ENCODE measurements around the gene TMEM221.

The TMEM221 gene

GRCh38 chr19:17441241-17442021 lies 7.0 kb downstream of the TMEM221 start:
- no peak for FAIRE-seq

GRCh38 chr19:17436874-17437267 lies 11.6 kb downstream of the TMEM221 start:
- no peak for FAIRE-seq

DNA sequence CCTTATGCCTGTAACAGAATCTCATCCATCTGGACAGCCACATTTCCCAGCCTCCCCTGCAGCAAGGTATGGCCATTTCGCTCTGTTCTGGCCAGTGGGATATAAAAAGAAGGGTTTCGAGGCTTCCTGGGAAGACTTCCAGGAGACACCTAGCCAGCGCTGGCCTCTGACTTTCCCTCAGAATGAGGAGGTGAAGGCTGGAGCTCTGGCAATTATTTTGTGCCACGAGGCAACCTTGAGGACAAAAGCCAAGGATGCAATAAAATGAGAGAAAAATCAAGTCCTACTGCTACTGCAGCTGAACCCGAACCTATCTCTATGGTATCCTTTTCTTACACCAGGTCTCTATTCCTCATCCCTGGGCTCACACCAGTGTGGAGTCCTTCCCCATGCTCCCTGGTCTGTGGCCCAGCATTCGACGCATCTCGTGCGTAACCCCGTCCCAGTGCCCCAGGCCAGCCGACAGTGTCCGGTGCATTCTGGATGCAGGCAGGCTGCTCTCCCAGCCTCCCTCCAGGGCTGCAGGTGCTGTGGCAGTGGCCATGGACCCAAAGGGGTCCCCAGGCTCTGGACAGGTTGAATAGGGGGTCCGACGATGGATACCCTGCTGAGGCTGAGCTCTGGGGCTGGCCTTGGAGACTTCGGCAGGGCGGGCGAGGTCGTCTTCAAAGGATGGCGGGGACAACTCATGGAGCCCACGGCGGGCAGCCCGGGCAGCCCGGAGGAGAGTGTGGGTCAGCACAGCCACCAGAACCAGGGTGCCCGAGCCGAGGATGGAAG lies 12.2 kb downstream of the TMEM221 start:
- FAIRE-seq = no peak

GRCh38 chr19:17435218-17435617 lies 13.2 kb downstream of the TMEM221 start:
- no peak for FAIRE-seq

DNA sequence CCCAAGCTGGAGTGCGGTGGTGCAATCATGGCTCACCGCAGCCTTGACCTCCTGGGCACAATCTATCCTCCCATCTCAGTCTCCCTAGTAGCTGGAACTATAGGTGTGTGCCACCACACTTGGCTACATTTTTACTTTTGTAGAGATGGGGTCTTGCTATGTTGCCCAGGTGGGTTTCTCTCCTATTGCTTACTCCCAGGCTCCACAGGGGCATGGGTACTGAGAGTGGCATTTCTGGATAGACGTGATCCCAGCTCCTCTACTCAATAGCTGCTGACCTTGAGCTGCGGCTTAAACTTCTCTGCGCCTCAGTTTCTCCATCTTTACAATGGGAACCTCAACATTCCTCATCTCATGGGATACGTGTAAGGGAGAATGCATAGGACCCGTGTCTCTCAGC lies 17.1 kb downstream of the TMEM221 start:
- no peak for FAIRE-seq

DNA sequence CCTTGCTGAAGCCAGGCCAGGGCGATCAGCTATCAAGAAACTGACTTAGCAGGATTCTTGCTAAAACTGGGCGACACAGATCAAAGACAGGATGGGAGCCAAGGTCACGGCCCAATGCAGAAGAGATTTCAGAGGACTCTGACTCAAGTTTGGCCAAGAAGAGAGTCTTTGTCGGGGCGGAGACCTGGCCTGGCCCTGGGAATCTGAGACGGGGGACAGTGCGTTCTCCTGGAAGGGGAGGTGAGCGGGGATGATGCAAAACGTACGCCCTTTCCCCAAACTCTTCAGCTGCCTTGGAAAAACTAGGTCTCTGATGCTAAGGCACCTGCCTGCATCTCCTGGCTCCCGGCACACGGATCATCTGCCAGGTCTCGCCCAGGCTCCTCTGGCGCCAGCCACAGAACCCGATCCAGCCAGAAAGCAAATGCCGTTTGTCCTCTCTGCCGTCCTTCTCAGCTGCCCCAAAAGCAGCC lies 18.8 kb downstream of the TMEM221 start:
- FAIRE-seq = no peak

DNA sequence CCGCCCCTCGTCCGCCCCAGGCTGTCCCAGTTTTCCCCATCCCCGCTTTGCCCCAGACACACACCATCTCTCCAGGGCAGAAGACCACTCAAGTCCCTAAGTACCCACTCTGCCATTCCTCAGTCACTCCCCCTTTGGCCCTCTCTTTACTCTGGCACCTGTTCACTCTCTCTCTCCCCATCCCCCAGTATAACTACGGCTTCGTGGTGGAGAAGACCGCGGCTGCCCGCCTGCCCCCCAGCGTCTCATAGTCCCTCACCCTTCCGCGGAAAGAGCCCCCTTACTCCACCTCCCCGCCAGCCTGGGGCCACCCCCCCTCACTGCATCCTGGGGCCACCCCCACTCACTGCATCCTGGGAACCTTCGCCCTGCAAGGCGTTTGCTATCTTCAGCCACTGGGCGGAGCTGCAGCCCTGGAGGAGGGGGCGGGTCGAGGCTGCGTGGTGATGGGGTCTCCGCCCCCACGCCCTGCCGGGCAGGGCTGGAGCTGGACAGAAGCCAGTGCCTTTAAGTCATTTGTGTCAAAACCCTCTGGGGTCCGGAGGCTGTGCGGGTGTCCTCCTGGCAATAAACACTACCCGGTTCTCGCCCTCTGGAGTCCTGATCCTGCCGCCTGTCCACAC lies 23.6 kb downstream of the TMEM221 start:
- no peak for FAIRE-seq

DNA sequence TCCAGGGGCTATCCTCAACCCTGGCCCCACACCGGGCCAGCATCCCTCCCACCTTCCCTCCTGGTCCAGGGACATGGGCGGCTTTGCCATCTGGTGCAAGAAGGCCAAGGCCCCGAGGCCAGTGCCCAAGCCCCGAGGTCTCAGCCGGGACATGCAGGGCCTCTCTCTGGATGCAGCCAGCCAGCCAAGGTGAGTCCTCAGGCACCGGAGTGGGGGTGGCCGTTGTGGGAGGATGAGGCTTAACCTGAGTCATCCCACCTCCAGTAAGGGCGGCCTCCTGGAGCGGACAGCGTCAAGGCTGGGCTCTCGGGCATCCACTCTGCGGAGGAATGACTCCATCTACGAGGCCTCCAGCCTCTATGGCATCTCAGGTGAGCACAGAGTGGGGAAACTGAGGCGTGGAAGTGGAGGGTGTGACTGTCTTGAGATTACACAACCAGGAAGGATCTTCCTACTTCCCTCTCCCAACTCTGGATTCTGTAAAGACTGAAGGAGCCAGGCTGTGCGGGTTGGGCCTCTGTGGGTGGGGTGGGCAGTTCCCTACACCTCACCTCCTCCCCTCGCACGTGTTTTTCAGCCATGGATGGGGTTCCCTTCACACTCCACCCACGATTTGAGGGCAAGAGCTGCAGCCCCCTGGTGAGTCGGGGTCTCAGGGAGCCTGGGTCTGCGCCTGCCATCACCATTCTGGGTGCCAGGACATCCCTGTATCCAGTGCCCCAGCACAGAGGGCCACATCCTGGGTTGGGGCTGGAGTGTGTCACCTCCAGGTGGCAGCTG lies 24.8 kb downstream of the TMEM221 start:
- no peak for FAIRE-seq

DNA sequence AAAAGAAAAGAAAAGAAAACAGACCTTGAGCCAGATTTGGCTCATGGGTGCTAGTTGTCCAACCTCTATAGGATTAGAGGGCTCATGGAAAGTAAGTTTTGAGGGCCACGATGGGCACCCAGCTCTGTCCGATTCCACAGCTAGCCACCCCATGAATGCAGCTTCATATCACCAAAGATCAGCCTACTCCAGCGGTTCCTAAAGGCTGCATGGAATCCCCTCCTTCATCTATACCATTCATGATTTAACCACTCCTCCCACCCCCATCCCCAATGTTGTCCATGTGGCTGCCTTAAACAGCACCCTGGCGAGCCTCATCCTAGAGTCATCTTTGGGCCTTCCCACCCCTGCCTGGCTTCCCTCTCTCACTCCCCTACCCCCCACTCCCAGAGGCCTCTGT lies 26.5 kb downstream of the TMEM221 start:
- FAIRE-seq = no peak

DNA sequence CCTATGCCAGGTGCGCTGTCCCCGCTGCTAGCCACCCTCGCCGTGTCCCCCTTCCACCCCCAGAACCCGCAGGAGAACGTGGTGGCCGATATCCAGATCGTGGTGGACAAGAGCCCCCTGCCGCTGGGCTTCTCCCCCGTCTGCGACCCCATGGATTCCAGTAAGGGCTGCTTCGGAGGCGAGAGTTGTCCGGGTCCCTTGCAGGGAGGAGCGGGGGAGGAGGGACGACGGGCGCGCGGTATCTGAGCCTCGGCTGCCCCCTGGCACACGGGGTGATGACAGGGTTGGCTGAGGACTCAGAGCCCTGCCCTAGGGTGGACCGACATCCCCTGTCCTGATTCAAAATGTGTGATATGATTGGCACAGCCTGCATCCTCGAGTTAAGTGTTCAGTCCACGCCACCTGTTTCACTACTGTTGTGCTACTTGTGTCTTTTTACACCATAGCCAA lies 28.0 kb downstream of the TMEM221 start:
- no peak for FAIRE-seq

DNA sequence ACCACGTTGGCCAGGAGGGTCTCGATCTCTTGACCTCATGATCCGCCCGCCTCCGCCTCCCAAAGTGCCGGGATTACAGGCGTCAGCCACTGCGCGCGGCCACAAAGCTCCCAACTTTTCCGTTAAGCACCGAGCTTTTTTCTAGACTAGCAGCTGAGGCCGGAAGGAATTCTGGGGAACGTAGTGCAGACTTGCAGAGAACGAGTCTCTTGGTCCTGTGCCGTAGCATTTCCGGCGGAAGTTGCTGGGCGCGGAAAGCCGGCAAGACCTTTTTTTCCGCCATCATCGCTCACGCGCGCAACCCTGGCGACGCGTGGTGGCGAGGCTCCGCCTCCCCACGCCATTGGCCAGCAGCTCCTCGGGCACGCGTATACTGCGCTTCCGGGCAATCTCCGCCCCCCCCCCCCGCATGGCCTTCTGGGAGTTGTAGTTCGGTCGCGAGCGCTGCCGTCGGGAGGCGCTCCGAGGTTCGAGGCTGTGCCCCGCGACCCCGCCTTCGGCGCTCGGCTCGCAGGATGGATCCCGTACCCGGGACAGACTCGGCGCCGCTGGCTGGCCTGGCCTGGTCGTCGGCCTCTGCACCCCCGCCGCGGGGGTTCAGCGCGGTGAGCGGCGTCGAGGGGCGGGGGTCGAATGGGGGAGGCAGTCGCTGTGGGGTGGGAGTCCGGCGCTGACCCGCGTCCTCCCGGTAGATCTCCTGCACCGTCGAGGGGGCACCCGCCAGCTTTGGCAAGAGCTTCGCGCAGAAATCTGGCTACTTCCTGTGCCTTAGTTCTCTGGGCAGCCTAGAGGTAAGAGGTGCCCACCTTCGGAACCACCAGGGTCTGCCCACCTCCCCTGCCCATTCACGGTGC lies 28.6 kb downstream of the TMEM221 start, which contains the start of gene MVB12A:
MVB12A (plus strand) TSS at position 427 of the 854 bp plus-strand sequence; CDS start at position 516, 89 bp downstream.
- FAIRE-seq = peak; percentile 97

DNA sequence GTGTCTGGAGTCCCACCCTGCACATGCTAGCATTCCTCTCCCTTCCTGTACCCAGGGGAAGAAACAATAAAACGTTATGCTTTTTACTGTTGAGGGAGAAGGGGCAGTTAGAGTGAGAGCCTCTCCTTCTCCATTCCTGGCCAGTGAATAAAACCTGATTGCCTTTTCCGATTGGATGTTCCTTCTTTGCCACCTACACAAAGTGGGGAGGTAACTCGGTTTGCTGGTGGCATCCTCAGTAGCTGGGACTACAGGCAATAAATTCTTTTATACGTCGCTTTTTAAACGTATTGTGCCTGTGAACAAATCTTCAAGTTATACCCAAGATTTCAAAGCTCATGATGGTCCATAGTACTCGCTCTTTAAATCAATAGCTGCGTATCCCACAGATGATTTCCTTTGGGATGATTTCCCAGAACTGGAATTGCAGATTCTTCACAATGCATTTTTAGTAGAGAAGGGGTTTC lies 29.3 kb downstream of the TMEM221 start:
- FAIRE-seq = no peak

GRCh38 chr19:17418710-17419109 lies 29.8 kb downstream of the TMEM221 start:
- no peak for FAIRE-seq

DNA sequence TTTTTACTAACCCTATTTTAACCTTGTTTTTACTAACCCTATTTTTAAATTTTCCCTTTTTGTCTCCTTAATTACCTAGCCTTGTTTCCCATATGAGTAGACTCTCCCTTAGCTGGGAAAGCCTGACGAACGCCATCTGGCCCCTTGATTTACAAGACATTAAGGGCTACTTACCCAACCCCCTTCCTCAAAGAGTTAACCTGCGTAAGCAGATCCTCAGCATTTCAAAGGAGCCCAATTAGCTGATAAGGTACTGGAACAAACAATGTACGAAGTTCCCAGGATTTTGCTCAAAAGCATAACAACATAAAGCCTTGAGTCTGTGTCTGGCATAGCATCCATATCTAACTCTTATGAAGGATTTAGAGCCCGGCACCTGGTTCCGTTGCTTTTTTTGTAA lies 33.3 kb downstream of the TMEM221 start:
- no peak for FAIRE-seq

DNA sequence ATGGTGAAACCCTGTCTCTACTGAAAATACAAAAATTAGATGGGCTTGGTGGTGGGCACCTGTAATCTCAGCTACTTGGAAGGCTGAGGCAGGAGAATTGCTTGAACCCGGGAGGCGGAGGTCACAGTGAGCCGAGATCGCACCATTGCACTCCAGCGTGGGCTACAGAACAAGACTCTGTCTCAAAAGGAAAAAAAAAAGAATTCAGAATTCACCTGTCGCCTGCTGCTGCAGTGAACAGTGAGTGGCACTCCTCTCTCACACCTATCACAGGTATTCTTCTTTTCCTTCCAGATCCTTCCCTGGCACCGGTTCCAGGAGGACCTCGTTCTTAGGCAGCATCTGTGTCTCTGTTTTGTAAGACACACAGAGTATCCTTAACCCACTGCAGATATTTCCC lies 34.4 kb downstream of the TMEM221 start:
- FAIRE-seq = no peak

- no peak for FAIRE-seq
These were observed 36.7 kb downstream of the TMEM221 start for GRCh38 chr19:17411801-17412200.

DNA sequence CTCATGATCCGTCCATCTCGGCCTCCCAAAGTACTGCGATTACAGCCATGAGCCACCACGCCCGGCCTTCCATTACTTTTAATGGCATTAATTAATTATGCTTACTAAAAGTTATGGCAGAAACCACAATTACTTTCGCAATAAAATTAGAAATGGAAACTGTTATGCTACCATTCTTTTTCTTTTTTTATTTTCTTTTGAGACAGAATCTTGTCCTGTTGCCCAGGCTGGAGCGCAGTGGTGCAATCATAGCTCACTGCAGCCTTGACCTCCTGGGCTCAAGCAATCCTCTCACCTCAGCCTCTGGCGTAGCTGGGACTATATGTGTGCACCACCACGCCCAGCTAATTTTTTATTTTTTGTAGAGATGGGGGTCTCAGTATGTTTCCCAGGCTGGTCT lies 38.5 kb downstream of the TMEM221 start:
- FAIRE-seq = no peak

- FAIRE-seq = no peak
These were observed 41.6 kb downstream of the TMEM221 start for GRCh38 chr19:17406887-17407196.

GRCh38 chr19:17406046-17406886 lies 42.2 kb downstream of the TMEM221 start:
- FAIRE-seq = no peak

GRCh38 chr19:17405250-17406045 lies 43.0 kb downstream of the TMEM221 start, which contains the start of gene BST2:
TSS of gene BST2 (minus strand) at chr19:17405630. CDS start at chr19:17405575, 55 bp downstream.
- FAIRE-seq = no peak

All from A204.1 (cell line).